HG02981 (cell line): ENCODE results near the gene SHBG.
"Not testable (repeated sequence)": the region's sequence is repeated elsewhere in the genome, so short reads cannot be mapped to it uniquely, and the experiment has no call there.

Source experiments
- ATAC-seq: cut with Tn5 transposase; IDR thresholded peaks from one replicate; pipeline ENCODE4 v1.9.1; 2021; ENCODE audit warnings: mild to moderate bottlenecking, moderate library complexity; ENCODE audit not compliant: unreplicated experiment

SHBG gene

DNA sequence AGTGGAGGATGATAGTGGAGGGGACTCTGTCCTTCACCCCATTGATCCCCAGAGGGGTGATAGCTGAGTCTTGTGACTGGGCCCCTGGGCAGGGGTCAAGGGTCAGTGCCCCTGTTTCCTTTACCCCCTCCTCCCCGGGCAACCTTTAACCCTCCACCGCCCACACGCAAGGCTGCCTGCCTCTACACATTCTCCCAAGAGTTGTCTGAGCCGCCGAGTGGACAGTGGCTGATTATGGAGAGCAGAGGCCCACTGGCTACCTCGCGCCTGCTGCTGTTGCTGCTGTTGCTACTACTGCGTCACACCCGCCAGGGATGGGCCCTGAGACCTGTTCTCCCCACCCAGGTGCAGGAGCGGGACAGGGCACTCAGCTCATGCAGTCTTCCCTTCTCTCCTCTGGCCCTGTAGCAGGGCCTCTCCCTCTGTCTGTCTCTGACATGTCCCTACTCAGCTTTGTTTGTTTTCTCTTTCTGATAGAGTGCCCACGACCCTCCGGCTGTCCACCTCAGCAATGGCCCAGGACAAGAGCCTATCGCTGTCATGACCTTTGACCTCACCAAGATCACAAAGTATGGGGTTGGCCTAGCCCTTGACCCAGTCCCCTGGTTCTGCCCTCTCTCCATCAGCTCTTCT lies at the start of gene SHBG:
Gene SHBG (plus strand): TSS at position 197 of the 633 bp plus-strand sequence. CDS start 38 bp downstream, at position 235.
- no peak for ATAC-seq

- no peak for ATAC-seq
These were observed 49.0 kb upstream of the SHBG start for GRCh38 chr17:7580604-7581575.

GRCh38 chr17:7582396-7583252 lies 47.3 kb upstream of the SHBG start:
- no peak for ATAC-seq

DNA sequence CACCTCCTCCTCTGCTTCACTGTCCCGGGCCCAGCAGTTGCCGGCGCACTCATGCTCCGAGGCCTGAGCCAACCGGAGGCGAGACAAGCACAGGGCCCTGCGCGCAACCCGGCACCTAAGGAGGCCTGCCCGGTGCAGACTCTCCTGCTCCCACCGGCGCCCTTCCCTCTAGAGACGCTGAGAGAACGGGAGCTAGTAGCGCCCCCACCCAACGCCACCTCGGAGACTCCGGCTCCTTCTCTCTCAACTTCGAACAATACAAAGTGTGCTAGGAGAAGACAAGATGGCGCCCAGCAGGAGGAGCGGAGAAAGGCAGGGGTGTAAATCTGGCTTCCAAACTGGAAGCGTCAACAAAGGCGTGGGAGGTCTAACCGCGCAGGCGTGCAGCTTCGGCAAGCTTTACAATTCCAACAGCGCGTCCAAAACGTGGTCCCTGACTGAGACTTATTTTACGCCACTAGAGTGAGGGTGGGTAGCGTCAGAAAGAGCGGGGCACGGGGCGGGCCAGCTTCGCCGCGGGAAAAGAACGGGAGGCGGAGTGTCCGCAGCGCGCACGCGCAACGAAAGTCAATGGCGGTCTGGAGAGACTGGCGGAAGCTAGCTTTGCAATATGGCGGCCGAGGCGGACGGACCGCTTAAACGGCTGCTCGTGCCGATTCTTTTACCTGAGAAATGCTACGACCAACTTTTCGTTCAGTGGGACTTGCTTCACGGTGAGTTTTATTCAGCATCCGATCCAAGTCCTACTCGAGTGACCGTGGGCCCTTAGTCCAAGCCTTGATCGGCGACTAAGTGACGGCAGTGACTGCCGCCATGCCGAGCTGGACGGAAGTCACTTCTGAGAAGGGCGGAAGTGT lies 46.5 kb upstream of the SHBG start, which contains the start of gene MPDU1:
Gene MPDU1 (plus strand): TSS at position 600 of the 857 bp plus-strand sequence. CDS start 11 bp downstream, at position 611.
- peak; percentile 59 for ATAC-seq

DNA sequence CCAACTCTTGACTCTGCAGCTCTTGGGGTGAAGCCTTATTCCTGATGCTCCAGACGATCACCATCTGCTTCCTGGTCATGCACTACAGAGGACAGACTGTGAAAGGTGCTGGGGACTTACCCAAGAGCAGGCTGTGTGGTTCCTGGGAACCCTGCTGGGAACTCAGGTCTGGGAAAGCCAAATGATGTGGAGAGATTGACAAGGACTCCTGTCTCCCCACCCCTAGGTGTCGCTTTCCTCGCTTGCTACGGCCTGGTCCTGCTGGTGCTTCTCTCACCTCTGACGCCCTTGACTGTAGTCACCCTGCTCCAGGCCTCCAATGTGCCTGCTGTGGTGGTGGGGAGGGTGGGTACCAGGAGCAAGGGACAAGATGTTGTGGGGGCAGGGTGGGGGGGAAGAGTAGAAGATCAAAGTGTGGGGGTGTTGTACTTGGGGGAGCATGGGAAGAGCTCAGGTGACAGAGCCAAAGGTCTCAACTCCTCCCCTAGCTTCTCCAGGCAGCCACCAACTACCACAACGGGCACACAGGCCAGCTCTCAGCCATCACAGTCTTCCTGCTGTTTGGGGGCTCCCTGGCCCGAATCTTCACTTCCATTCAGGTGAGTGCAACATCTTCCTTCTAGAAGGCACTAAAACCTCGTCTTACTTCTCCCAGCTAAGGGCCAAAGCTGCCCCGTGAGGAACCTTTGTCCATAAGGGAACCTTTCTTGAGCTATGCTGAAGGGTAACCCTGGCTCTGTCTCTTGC lies 43.1 kb upstream of the SHBG start:
- no peak for ATAC-seq

DNA sequence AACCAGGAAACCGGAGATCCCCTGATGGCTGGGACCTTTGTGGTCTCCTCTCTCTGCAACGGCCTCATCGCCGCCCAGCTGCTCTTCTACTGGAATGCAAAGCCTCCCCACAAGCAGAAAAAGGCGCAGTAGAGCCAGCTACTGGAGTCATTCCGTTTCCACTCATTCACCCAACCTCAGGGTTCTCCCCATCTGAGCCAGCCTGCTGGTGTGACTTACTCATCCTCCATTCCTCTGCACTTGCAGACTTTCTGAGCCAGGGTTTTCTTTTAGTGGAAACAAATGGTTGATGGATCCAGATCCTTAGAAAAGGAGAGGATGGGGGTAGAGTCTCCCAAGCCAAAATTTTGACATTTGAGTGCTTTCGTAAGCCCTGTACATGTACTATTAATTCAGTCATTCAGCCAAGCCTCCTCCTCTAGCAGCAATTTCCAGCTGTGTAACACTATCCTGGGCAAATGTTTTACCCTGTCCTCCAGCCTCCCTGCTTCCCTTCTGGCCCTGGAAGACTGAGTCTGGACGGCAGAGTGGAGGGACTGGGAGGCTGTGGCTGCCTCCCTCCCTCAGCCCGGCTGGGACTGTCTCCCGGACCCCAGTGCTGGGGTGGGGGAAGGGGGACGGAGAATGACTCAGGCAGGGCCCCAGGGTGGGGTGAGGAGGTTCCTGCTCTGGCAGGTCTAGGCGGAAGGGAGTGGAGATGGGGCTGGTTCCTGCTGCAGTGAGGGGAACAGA lies 42.3 kb upstream of the SHBG start:
- no peak for ATAC-seq

DNA sequence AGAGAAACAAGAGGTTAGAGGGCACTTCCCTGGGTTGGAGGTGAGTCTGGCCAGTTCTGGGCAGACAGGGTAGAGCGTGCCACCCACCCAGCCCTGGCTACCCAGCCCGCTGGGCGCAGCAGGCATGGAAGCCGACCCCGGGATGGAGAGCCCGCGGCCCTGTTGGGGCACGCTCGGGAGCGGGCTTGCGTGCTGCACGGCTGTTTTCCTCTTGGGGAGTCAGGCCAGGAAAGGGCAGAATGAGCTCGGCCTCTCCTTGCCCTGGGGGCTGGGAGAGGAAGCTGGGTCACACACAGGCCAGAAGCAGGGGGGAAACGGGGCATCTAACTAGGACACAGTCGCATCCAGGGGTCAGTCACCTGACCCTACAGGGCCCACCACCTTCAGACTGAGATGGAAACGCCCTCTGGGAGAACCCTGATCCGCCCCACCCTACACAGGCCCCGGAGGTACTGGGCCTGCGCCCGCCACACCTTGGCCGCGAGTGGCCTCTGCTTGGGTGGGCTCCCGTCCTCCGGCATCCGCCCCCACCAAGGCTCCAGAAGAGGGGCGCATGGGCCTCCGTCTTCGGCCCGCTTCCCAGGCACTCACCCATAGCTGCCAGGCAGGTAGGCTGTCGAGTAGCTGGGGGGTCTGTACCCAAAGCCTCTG lies 41.3 kb upstream of the SHBG start:
- no peak for ATAC-seq

GRCh38 chr17:7589204-7589868 lies 40.6 kb upstream of the SHBG start:
- no peak for ATAC-seq

DNA sequence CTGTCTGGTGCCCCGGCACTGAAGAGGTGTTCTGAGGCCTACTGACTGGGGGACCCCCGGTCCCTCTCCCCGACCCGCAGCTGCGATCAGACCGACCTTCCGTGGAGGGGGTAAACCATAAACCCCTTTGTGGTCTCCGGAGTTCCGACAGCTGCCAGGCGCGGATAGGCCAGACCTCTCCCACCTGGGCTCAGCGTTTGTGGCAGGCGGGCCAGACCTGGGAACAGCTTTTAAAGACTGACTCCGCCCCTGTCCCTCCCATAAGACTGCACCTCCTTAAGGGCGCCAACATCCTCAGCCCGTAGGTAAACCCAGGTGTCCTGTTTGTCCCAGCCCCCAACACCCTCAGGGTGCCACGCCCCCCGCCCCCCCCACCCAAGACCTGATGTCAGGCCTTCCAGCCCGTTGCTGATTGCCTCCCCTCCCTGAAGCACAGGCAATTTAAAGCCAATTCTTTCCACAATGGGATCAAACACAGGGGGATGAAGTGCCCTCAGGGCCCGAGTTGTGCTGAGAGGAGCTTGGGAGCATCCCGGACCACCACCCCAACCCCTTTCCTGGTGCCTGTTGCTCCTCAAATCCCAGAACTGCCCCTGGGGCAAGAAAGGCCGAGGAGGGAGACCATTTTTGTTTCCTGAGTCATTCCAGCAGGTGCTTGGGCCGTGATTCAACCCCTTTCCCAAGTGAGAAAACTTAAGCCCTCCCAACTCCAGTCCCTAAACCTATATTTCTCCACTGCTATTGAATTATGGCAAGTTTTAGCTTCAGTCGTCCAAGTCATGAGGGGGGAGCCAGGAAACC lies 39.8 kb upstream of the SHBG start, which contains the start of gene SOX15:
Gene SOX15 (minus strand): TSS at position 204 of the 801 bp plus-strand sequence. CDS start 418 bp downstream, outside the sequence.
- ATAC-seq: no peak

DNA sequence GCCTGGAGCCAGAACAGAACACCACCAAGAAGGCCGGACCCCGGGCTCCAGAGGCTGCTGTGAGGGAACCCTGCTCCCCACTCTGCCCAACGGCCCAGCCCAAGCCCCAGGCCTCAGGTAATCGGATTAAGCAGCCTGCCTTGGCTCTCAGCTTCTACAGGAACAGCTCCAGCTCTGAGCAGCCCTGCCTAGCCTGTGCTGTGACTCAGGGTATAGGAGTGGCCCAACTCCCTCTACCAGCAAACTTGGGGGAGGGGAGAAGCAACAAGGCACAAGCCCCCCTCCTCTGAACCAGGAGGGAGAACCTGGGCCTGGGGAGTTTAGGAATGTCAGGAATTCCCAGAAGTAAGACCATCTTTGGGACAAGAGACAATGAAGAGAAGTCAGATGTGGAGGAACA lies 39.2 kb upstream of the SHBG start:
- ATAC-seq: no peak

DNA sequence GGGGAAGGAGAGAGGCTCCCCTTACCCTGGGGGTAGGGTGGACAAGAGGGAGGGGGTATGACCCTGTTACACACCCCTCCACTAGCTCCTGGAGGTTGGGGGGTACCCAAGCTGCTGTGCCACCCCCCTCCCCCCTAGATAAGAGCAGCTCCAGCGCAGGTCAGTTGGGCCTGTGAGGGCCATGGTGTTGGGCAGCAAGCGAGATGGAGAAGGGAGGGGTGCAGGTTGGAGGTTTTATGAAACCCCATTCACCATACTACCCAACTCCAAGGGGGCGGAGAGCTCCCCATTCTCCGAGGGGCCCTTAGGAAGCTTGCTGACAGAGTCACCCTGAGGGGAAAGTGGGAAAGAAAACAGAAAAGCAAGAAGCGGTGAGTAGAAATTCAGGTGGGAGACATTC lies 38.3 kb upstream of the SHBG start:
- ATAC-seq: no peak

- ATAC-seq: no peak
These were observed 37.4 kb upstream of the SHBG start for GRCh38 chr17:7592422-7593021.

GRCh38 chr17:7593296-7593695 lies 36.6 kb upstream of the SHBG start:
- ATAC-seq: no peak

DNA sequence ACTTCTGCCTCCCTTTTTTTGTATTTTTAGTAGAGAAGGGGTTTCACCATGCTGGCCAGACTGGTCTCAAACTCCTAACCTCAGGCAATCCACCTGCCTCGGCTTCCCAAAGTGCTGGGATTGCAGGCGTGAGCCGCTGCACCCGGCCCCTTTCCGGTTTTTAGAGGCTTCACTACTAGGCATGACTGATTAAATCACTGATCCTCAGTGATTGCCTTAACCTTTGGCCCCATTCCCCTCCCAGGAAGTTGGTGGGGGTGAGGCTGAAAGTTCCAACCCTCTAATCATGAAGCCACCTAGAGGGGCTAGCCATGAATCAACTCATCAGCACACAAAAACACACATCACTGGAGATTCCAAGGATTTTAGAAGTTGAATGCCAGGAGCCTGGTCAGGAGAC lies 32.4 kb upstream of the SHBG start:
- ATAC-seq: not testable (repeated sequence)

DNA sequence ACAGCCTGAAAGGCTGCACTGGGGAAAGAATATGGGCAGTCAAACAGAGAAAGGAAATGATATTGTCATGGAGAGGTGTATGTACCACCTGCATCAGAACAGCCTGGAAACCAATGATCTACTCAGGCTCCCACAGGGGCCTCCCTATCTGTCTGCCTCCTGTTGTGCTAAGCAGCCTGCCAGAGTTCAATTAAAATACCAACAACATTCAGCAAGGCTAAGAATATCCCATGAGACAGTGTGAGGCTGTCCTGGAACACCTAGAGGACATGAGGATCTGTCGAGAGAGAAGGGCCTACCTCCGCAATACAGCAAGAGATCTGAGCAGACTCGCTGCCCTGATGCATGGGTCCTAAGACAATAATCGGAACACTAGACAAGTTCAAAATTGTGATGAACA lies 23.7 kb upstream of the SHBG start:
- ATAC-seq: no peak

DNA sequence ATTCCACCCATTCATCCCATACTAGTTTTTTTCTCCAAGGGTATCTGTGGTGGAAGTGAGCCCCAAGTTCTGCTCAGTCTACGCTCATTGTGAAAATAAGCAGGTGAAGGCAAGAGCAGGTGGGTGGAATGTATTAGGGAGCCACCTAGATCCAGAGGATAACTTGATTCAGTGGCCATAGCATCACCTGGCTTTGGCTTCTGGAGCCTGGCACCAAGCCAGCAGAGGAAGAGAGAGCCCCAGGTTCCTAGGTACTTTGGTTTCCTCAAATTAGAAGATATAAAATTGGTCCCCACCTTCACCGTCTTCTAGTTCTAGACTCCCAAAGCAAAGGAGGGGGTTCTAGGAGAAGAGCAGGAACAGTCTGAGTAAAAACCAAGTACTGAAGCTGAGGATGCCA lies 19.3 kb upstream of the SHBG start:
- ATAC-seq: no peak
